ENCODE results near the gene TGFBRAP1. TPM values are rescaled to one million over a fixed set of nuclear protein-coding genes. Genes with fewer than 3 reads are reported as not detected.

Gene TGFBRAP1
- total and polyA plus RNA-seq, 8 donors, result 4.9 to 35.7 (median 15.8) TPM

GRCh38 chr2:105308382-105309146 is 21.0 kb downstream of the TGFBRAP1 start:
- H3K27me3 ChIP-seq, result no peaks in the 10 kb centered on the region
- TF ChIP-seq POLR2A (IDR thresholded peaks at IDR 0.05) (no peak), EP300 (IDR thresholded peaks at IDR 0.05) (no peak), POLR2AphosphoS5 (IDR thresholded peaks at IDR 0.05) (no peak)
- TF ChIP-seq, protein P1, sequence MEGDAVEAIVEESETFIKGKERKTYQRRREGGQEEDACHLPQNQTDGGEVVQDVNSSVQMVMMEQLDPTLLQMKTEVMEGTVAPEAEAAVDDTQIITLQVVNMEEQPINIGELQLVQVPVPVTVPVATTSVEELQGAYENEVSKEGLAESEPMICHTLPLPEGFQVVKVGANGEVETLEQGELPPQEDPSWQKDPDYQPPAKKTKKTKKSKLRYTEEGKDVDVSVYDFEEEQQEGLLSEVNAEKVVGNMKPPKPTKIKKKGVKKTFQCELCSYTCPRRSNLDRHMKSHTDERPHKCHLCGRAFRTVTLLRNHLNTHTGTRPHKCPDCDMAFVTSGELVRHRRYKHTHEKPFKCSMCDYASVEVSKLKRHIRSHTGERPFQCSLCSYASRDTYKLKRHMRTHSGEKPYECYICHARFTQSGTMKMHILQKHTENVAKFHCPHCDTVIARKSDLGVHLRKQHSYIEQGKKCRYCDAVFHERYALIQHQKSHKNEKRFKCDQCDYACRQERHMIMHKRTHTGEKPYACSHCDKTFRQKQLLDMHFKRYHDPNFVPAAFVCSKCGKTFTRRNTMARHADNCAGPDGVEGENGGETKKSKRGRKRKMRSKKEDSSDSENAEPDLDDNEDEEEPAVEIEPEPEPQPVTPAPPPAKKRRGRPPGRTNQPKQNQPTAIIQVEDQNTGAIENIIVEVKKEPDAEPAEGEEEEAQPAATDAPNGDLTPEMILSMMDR (IDR thresholded peaks at IDR 0.05), result no peak
- H3K4me1 ChIP-seq, result peaks cover 0 to 39% (median 7%) of the 10 kb centered on the region in 4 donors
- intact Hi-C loops (cut with DNase I; ENCODE audit: low total_unique reads), result no loop called here
- peaks cover 15 to 45% (median 30%) of the 10 kb centered on the region in 4 donors for H3K36me3 ChIP-seq
- H3K9me3 ChIP-seq, result no peaks in the 10 kb centered on the region
- 88 to 94% (median 93%) methylated on average over 13 to 15 of the region's 15 CpGs for WGBS, 5 donors
- no peak overlapping the region for H3K4me3 ChIP-seq
- no peak for DNase-seq
- H3K27ac ChIP-seq, result no peak overlapping the region

DNA sequence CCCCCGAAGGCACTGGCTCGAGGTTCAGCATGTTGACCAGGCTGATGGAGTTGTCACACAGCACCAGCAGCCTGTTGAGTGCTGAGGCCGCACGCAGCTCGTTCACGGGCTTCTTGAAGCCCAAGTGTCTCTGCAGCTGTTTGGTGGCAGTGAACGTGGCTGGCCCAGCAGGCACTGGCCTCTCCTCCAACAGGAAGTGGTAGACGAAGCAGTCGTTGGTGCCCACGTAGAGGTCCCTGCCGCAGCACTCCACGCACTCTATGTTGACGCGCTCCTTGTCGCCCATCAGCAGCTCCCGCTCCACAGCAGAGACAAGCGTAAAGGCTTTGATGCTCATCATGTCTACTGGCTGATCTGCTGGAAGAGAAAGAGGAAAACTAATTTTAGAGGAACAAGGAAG is 21.6 kb downstream of the TGFBRAP1 start:
- Histone ChIP-seq H3K9me3 (no peaks in the 10 kb centered on the region), H3K4me3 (no peak overlapping the region), H3K36me3 (peaks cover 15 to 45% (median 30%) of the 10 kb centered on the region in 4 donors), H3K27me3 (no peaks in the 10 kb centered on the region), H3K27ac (no peak overlapping the region), H3K4me1 (peaks cover 0 to 39% (median 8%) of the 10 kb centered on the region in 4 donors)
- intact Hi-C loops (cut with DNase I; ENCODE audit: low total_unique reads), result no loop called here
- no peak for DNase-seq
- TF ChIP-seq, protein P1 (IDR thresholded peaks at IDR 0.05), result no peak
- TF ChIP-seq POLR2AphosphoS5 (IDR thresholded peaks at IDR 0.05) (no peak), POLR2A (IDR thresholded peaks at IDR 0.05) (no peak), EP300 (IDR thresholded peaks at IDR 0.05) (no peak)
- 85 to 94% (median 92%) methylated on average over 12 to 17 of the region's 17 CpGs for WGBS, 5 donors

DNA sequence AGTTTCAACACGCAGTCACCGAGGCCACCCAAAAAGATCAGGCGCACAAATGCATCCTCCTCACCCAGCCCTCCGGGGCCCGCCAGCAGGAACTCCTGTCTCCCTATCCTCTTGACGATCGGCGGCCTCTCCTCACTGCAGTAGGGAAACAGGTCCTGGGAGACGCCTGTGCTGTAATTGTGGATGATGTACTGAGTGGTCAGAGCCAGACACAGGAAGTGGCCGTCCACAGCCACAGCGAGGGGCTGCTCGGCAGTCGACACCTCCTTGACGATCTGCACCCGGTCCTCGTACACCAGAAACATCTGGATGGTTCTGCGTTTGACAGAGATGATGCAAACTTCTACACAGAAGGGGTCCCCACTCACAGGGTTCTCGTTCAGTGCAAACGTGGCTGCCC is 22.0 kb downstream of the TGFBRAP1 start:
- WGBS, 5 donors, result 85 to 95% (median 90%) methylated on average over 9 to 19 of the region's 19 CpGs
- intact Hi-C loops (cut with DNase I; ENCODE audit: low total_unique reads), result no loop called here

DNA sequence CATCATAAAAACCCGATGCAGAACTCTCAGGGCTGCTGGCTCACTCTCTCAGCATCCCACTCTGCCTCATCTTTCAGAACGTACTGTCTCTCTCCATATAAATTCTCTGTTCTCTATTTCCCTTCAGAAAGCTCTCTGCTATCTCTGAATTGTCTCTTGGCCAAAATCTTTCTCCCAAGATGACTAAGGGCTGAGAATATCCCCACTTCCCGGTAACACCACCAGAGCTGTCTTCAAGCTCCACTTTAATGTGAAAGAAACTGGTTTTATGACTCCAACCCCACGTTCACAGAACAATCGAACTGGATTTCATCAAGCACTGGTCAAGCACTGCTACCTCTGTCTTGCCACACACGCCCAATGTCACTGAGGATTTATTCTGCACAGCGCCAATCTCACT is 22.4 kb downstream of the TGFBRAP1 start:
- H3K9me3 ChIP-seq, result no peaks in the 10 kb centered on the region
- no peak overlapping the region for H3K27ac ChIP-seq
- H3K27me3 ChIP-seq, result no peaks in the 10 kb centered on the region
- H3K36me3 ChIP-seq, result peaks cover 15 to 45% (median 30%) of the 10 kb centered on the region in 4 donors
- H3K4me1 ChIP-seq, result peaks cover 0 to 38% (median 10%) of the 10 kb centered on the region in 4 donors
- H3K4me3 ChIP-seq, result no peak overlapping the region
- WGBS, 5 donors, result 87 to 90% (median 88%) methylated on average over 7 of the region's 7 CpGs
- DNase-seq, result no peak
- intact Hi-C loops (cut with DNase I; ENCODE audit: low total_unique reads), result no loop called here
- TF ChIP-seq, protein P1 (IDR thresholded peaks at IDR 0.05), result no peak
- TF ChIP-seq POLR2A (IDR thresholded peaks at IDR 0.05) (no peak), POLR2AphosphoS5 (IDR thresholded peaks at IDR 0.05) (no peak), EP300 (IDR thresholded peaks at IDR 0.05) (no peak)

More for the DNA sequence above, 22.0 kb downstream of the TGFBRAP1 start:
- Histone ChIP-seq H3K27ac (no peak overlapping the region), H3K27me3 (no peaks in the 10 kb centered on the region), H3K4me3 (no peak overlapping the region), H3K9me3 (no peaks in the 10 kb centered on the region), H3K4me1 (peaks cover 0 to 38% (median 8%) of the 10 kb centered on the region in 4 donors), H3K36me3 (peaks cover 15 to 45% (median 30%) of the 10 kb centered on the region in 4 donors)
- no peak for DNase-seq
- TF ChIP-seq EP300 (IDR thresholded peaks at IDR 0.05) (no peak), POLR2AphosphoS5 (IDR thresholded peaks at IDR 0.05) (no peak), POLR2A (IDR thresholded peaks at IDR 0.05) (no peak)
- TF ChIP-seq, protein P1 (IDR thresholded peaks at IDR 0.05), result no peak

Measured in stomach (tissue), 9 donors.